ENCODE data around the gene LRRFIP2.
"Not testable (repeated sequence)": the region's sequence is repeated elsewhere in the genome, so short reads cannot be mapped to it uniquely, and the experiment has no call there.

LRRFIP2 gene

GRCh38 chr3:37174532-37175126, at the start of gene LRRFIP2:
TSS of gene LRRFIP2 (minus strand) at chr3:37174582. CDS start at chr3:37148983, 25,599 bp downstream.
- DNase-seq (ENCODE audit: low read depth, low spot score), result no peak

GRCh38 chr3:37223576-37223975, 49.2 kb upstream of the LRRFIP2 start:
- no peak for DNase-seq (ENCODE audit: low read depth, low spot score)

GRCh38 chr3:37223141-37223558, 48.8 kb upstream of the LRRFIP2 start:
- DNase-seq (ENCODE audit: low read depth, low spot score), result no peak

GRCh38 chr3:37222542-37222941, 48.2 kb upstream of the LRRFIP2 start:
- DNase-seq (ENCODE audit: low read depth, low spot score), result not testable (repeated sequence)

GRCh38 chr3:37221407-37221806, 47.0 kb upstream of the LRRFIP2 start:
- DNase-seq (ENCODE audit: low read depth, low spot score), result no peak

GRCh38 chr3:37219266-37219665, 44.9 kb upstream of the LRRFIP2 start:
- DNase-seq (ENCODE audit: low read depth, low spot score), result no peak

GRCh38 chr3:37218206-37218605, 43.8 kb upstream of the LRRFIP2 start:
- DNase-seq (ENCODE audit: low read depth, low spot score), result no peak

- no peak for DNase-seq (ENCODE audit: low read depth, low spot score)
Measured at GRCh38 chr3:37217098-37217849, 42.9 kb upstream of the LRRFIP2 start.

- DNase-seq (ENCODE audit: low read depth, low spot score), result no peak
Measured at GRCh38 chr3:37216597-37217097, 42.3 kb upstream of the LRRFIP2 start.

GRCh38 chr3:37214076-37214475, 39.7 kb upstream of the LRRFIP2 start:
- no peak for DNase-seq (ENCODE audit: low read depth, low spot score)

GRCh38 chr3:37210230-37210629, 35.8 kb upstream of the LRRFIP2 start:
- no peak for DNase-seq (ENCODE audit: low read depth, low spot score)

GRCh38 chr3:37208576-37208975, 34.2 kb upstream of the LRRFIP2 start:
- DNase-seq (ENCODE audit: low read depth, low spot score), result not testable (repeated sequence)

GRCh38 chr3:37208008-37208407, 33.6 kb upstream of the LRRFIP2 start:
- not testable (repeated sequence) for DNase-seq (ENCODE audit: low read depth, low spot score)

GRCh38 chr3:37206041-37206440, 31.7 kb upstream of the LRRFIP2 start:
- DNase-seq (ENCODE audit: low read depth, low spot score), result not testable (repeated sequence)

- DNase-seq (ENCODE audit: low read depth, low spot score), result no peak
Measured at GRCh38 chr3:37204314-37204713, 29.9 kb upstream of the LRRFIP2 start.

GRCh38 chr3:37202035-37202434, 27.7 kb upstream of the LRRFIP2 start:
- no peak for DNase-seq (ENCODE audit: low read depth, low spot score)

GRCh38 chr3:37200141-37200540, 25.8 kb upstream of the LRRFIP2 start:
- DNase-seq (ENCODE audit: low read depth, low spot score), result no peak

GRCh38 chr3:37198996-37199395, 24.6 kb upstream of the LRRFIP2 start:
- no peak for DNase-seq (ENCODE audit: low read depth, low spot score)

GRCh38 chr3:37198547-37198946, 24.2 kb upstream of the LRRFIP2 start:
- no peak for DNase-seq (ENCODE audit: low read depth, low spot score)

GRCh38 chr3:37197810-37198371, 23.5 kb upstream of the LRRFIP2 start:
- DNase-seq (ENCODE audit: low read depth, low spot score), result no peak

GRCh38 chr3:37194533-37194932, 20.2 kb upstream of the LRRFIP2 start:
- DNase-seq (ENCODE audit: low read depth, low spot score), result no peak

- no peak for DNase-seq (ENCODE audit: low read depth, low spot score)
Measured at GRCh38 chr3:37190667-37191066, 16.3 kb upstream of the LRRFIP2 start.

GRCh38 chr3:37189109-37189508, 14.7 kb upstream of the LRRFIP2 start:
- no peak for DNase-seq (ENCODE audit: low read depth, low spot score)
